HG03280 (cell line): ENCODE results near the gene GXYLT2.

Experiments used
- ATAC-seq: cut with Tn5 transposase; IDR thresholded peaks from one replicate; pipeline ENCODE4 v1.9.1; 2021; ENCODE audit warnings: mild to moderate bottlenecking, moderate library complexity; ENCODE audit not compliant: unreplicated experiment

The GXYLT2 gene

DNA sequence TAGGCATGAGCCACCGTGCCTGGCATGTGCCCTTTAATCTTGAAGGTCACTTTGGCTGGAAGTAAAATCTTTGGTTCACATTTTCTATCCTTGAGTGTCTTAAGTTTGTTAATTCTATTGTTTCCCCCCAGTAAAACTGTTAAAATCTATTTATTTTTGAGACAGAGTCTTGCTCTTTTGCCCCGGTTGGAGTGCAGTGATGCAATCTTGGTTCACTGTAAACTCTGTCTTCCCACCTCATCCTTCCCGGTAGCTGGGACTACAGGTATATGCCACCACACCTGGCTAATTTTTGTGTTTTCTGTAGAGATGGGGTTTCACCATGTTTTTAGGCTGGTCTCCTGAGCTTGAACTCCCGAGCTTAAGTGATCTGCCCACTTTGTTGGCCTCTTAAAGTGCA, 116.5 kb downstream of the GXYLT2 start:
- ATAC-seq = no peak

DNA sequence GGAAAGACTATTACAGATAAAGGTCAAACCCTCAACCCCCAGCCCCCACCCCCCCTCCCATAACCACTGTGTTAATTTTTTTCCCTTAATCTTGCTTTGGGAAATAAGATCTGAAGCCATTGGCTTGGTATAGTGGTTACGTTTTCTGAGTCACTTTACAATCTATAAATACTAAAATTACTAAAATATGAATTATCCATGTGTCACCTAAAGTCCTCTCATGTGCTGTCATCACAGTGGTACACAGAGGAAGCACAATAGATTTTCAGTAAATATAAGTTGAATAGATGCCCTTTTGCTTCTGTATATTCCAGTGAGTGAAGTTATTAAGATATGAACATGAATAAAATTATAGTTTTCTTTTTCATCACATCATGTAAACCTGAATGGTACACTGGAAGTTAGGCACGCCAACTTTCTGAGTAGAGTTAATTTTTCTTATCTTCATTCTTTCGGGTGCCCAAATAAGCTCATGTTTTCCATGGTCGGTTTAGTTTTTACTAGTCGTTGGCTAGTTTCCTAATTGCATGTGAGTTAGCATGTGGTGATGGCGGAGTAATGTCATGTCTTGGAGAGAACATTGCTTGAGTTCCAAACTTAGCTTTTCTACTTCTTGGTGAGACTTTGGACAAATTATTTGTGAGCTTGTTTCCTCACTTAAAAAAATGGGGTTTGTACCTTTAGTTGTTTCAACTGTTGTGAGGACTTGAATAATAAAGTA, 120.3 kb downstream of the GXYLT2 start:
- no peak for ATAC-seq

DNA sequence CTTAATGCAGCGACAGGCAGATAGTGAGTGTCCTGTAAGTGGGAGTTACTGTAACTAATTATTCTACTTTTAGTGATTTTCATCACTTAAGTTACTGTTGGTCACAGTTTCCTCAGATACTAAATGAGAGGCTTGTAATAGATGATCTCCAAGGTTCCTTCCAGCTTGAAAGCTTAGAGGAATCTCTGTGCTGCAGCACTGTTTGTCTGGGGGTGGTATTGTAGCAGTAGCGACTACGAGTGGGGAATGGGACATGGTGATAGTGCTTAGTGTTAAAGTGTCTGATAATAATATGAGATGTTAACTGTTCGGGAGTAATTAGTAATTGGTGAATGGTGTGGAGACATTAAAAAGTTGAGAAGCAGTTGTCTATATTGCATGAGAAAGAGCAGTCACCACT, 121.2 kb downstream of the GXYLT2 start:
- ATAC-seq = no peak

DNA sequence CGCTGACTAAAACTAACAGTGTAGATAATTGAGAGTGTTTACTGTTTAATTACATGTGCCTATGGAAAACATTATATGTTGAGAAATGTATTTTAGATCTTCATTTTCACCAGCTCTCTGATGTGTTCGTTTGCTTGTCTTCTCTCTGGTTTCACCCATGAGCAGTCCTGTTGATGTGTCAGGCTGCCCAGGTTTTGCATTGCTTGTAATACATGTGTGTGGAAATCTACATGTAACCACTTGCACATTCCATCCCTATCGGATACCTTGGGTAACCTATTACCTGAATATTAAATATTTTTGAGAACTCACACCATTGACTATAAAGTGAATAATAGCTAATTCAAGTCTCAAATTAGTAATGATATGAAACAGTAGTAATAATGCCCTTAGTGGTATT, 121.9 kb downstream of the GXYLT2 start:
- no peak for ATAC-seq

DNA sequence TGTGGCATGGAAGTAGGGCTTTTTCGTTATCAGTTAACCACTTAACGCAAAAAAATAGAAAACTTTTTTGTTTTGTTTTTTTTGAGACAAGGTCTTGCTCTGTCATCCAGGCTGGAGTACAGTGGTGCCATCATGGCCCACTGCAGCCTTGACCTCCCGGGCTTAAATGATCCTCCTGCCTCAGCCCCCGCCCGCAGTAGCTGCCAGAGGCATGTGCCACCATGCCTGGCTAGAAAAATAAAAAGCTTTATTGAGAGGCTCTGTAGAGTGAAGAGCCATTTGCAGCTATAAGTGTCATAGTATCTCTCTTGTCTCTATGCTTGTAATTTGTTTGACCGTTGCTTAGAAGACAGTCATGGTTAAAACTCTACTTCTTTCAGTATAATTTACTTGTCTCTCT, 122.3 kb downstream of the GXYLT2 start:
- ATAC-seq = no peak

DNA sequence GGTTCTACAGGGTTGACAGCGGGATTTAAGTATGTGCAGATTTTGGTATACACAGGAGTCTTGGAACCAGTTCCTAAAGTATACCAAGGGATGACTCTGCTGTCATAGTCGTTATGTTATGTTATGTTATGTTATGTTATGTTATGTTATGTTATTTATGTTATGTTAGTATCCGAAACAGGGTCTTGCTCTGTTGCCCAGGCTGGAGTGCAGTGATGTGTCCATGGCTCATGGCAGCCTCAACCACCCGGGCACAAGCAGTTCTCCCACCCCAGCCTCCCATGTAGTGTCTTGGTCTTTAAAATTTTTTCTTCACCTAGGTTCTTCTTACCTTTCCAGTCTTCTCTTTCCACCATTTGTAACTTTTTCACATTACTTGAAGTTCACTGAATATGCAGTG, 130.5 kb downstream of the GXYLT2 start:
- ATAC-seq = no peak

DNA sequence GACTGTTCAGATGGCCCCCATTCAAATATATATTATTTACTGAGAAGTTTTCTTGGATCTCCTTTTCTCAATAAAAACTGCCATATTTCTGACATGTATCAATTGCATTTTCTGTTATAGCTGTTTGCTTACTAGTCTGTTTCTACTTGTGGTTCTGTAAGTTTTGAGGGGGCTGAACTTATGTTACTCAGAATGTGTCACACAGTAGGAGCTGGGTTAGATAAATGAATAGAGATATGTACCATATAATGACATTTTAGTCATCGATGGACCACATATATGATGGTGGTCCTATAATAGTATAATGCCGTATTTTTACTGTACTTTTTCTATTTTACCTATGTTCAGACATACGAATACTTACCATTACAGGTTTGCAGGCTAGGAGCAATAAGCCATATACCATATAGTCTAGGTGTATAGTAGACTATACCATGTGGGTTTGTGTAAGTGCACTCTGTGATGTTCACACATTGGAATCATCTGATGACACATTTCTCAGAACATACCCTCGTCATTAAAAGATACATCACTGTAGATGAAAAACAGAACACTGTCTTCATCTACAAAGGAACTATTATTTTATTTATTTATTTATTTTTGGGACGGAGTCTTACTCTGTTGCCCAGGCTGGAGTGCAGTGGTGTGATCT, 131.1 kb downstream of the GXYLT2 start:
- ATAC-seq = no peak

DNA sequence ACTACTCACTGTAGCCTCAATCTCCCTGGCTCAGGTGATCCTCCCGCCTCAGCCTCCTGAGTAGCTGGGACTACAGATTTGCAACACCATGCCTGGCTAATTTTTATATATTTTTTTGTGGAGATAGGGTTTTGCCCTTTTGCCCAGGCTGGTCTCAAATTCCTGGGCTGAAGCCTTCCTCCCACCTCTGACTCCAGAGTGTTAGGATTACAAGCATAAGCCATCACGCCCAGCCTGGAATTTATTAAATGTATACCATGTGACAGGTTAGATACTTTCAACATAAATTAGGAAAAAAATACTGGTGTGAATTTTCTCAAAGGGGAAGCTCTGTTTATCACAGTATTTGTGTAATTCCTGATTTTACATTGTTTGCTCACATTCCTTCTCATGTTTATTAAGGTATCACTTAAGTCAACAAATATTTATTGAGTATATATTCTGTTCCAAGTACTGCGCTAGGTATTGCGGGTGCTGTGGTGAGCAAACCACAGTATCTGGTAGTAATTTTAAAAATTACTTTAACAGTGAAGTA, 133.5 kb downstream of the GXYLT2 start:
- no peak for ATAC-seq

DNA sequence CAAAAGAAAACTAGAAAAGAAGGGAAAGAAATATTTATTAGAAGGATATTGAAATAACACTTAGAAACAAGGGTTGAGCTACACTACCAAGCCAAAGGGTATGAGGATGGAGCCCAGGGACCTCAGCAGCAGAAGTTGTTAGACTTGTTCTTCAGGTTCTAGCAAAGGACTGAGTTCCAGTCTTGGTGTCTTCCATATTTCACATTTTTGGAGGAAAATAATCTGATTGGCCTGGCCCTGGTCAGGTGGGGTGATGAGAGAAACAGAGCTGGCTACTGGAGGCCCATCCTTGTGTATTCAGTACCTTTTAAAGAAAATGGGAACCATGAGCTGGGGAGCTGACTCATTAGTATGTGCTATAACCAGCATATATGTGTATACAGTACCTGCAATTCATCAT, 137.0 kb downstream of the GXYLT2 start:
- ATAC-seq = no peak

DNA sequence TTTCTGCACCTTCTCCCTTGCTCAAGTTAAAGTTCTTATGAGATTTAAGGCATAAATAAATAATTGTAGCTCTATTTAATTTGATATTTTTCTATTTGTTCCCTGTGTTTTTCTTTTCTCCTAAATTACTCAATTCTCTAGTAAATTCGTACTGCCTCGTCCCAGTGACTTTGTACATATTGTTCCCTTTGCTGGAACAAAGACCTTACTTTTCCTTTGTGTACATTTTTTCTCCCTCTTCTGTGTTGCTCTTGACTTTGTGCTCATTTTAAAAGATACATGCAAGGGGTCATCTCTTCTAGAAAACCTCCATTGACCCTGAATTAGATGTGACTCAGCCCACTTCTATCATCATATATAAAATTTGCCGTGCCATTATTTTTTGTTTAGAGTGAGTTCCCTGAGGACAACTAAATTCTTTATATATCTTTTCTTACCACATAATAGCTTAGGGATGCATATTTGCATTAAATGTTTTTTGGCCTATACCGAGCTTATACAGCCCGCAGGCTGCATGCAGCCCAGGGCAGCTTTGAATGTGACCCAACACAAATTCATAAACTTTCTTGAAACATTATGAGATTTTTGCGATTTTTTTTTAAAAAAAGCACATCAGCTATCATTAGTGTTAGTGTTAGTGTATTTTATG, 138.4 kb downstream of the GXYLT2 start:
- no peak for ATAC-seq
